ENCODE results near the gene CLK2. TPM values are rescaled to one million over a fixed set of nuclear protein-coding genes. Genes with fewer than 3 reads are reported as not detected.
A peak's percentile ranks its signal among the peaks of the same experiment; 100 is the strongest.

The CLK2 gene
- polyA plus RNA-seq, 1 donor (not counting 4 experiments of a cell fraction or from before 2014, with no cell fraction given) = 45.3 TPM

GRCh38 chr1:155320252-155320651, 46.9 kb upstream of the CLK2 start:
- dilution Hi-C loops (cut with MboI; ENCODE audit: extremely low pct_ligation_motif_present, low sequenced_read_pairs) = no loop called here
- no peaks in the 10 kb centered on the region for H3K27me3 ChIP-seq (ENCODE audit: control insufficient read depth, extremely low read depth, insufficient read depth, low read length)
- H3K4me2 ChIP-seq (ENCODE audit: control insufficient read depth, extremely low read depth, insufficient read depth, low read depth, low read length) = peak overlapping the region; percentile 41
- no peak overlapping the region for H3K27ac ChIP-seq (ENCODE audit: control insufficient read depth, insufficient read depth, low read length)
- DNase-seq (ENCODE audit: low read depth, low spot score) (no peak), FAIRE-seq (no peak)
- H3K9me3 ChIP-seq (ENCODE audit: control insufficient read depth, low read depth, low read length) = no peaks in the 10 kb centered on the region
- H3K36me3 ChIP-seq (ENCODE audit: control insufficient read depth in 2 of 2, extremely low read depth in 1 of 2, insufficient read depth in 2 of 2, low read length in 2 of 2) = peaks cover 27 to 33% of the 10 kb centered on the region in 2 experiments
- TF ChIP-seq, protein P1, sequence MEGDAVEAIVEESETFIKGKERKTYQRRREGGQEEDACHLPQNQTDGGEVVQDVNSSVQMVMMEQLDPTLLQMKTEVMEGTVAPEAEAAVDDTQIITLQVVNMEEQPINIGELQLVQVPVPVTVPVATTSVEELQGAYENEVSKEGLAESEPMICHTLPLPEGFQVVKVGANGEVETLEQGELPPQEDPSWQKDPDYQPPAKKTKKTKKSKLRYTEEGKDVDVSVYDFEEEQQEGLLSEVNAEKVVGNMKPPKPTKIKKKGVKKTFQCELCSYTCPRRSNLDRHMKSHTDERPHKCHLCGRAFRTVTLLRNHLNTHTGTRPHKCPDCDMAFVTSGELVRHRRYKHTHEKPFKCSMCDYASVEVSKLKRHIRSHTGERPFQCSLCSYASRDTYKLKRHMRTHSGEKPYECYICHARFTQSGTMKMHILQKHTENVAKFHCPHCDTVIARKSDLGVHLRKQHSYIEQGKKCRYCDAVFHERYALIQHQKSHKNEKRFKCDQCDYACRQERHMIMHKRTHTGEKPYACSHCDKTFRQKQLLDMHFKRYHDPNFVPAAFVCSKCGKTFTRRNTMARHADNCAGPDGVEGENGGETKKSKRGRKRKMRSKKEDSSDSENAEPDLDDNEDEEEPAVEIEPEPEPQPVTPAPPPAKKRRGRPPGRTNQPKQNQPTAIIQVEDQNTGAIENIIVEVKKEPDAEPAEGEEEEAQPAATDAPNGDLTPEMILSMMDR (optimal IDR thresholded peaks at IDR 0.05 in 1 of 3, IDR thresholded peaks at IDR 0.05 in 1 of 3, conservative IDR thresholded peaks at IDR 0.05 in 1 of 3; ENCODE audit: extremely low read depth in 1 of 3, insufficient read depth in 2 of 3, low read length in 3 of 3) = no peak
- H4K20me1 ChIP-seq (ENCODE audit: control insufficient read depth, extremely low read depth, insufficient read depth, low read length) = peaks cover 26% of the 10 kb centered on the region
- no peaks in the 10 kb centered on the region for H3K9me1 ChIP-seq (ENCODE audit: control insufficient read depth, extremely low read depth, insufficient read depth, low read length)
- no peak overlapping the region for H3K9ac ChIP-seq (ENCODE audit: control insufficient read depth, extremely low read depth, insufficient read depth, low read length)
- H2AFZ ChIP-seq (ENCODE audit: control insufficient read depth, low read length) = no peak overlapping the region
- no peak overlapping the region for H3K4me3 ChIP-seq (ENCODE audit: control insufficient read depth in 2 of 3, extremely low read depth in 1 of 3, insufficient read depth in 2 of 3, low read depth in 1 of 3, low read length in 3 of 3)
- peaks cover 5% of the 10 kb centered on the region for H3K79me2 ChIP-seq (ENCODE audit: control insufficient read depth, insufficient read depth, low read length)
- H3K4me1 ChIP-seq (ENCODE audit: control insufficient read depth, extremely low read depth, insufficient read depth, low read length) = peaks cover 8% of the 10 kb centered on the region

GRCh38 chr1:155319536-155319935, 46.2 kb upstream of the CLK2 start:
- Histone ChIP-seq H3K79me2 (ENCODE audit: control insufficient read depth, insufficient read depth, low read length) (peaks cover 5% of the 10 kb centered on the region), H3K9me1 (ENCODE audit: control insufficient read depth, extremely low read depth, insufficient read depth, low read length) (no peaks in the 10 kb centered on the region), H3K9ac (ENCODE audit: control insufficient read depth, extremely low read depth, insufficient read depth, low read length) (no peak overlapping the region), H3K27me3 (ENCODE audit: control insufficient read depth, extremely low read depth, insufficient read depth, low read length) (no peaks in the 10 kb centered on the region), H3K9me3 (ENCODE audit: control insufficient read depth, low read depth, low read length) (no peaks in the 10 kb centered on the region), H3K4me3 (ENCODE audit: control insufficient read depth in 2 of 3, extremely low read depth in 1 of 3, insufficient read depth in 2 of 3, low read depth in 1 of 3, low read length in 3 of 3) (no peak overlapping the region), H3K4me1 (ENCODE audit: control insufficient read depth, extremely low read depth, insufficient read depth, low read length) (peaks cover 8% of the 10 kb centered on the region), H3K27ac (ENCODE audit: control insufficient read depth, insufficient read depth, low read length) (no peak overlapping the region), H4K20me1 (ENCODE audit: control insufficient read depth, extremely low read depth, insufficient read depth, low read length) (peaks cover 26% of the 10 kb centered on the region), H3K36me3 (ENCODE audit: control insufficient read depth in 2 of 2, extremely low read depth in 1 of 2, insufficient read depth in 2 of 2, low read length in 2 of 2) (peaks cover 30 to 37% of the 10 kb centered on the region in 2 experiments), H3K4me2 (ENCODE audit: control insufficient read depth, extremely low read depth, insufficient read depth, low read depth, low read length) (no peak overlapping the region), H2AFZ (ENCODE audit: control insufficient read depth, low read length) (no peak overlapping the region)
- FAIRE-seq = no peak
- TF ChIP-seq EZH2 (IDR thresholded peaks at IDR 0.05; ENCODE audit: low read length) = no peak
- TF ChIP-seq, protein P1 (optimal IDR thresholded peaks at IDR 0.05 in 1 of 3, IDR thresholded peaks at IDR 0.05 in 1 of 3, conservative IDR thresholded peaks at IDR 0.05 in 1 of 3; ENCODE audit: extremely low read depth in 1 of 3, insufficient read depth in 2 of 3, low read length in 3 of 3) = no peak
- no peak for DNase-seq (ENCODE audit: low read depth, low spot score)
- dilution Hi-C loops (cut with MboI; ENCODE audit: extremely low pct_ligation_motif_present, low sequenced_read_pairs) = no loop called here
